BJ (cell line): ENCODE results near the gene ARHGAP5. TPM values are rescaled to one million over a fixed set of nuclear protein-coding genes. Genes with fewer than 3 reads are reported as not detected.

ENCODE experiments used
- CTCF ChIA-PET: fragments of 350-600 bp; formaldehyde crosslinking; extraction: SDS; loops from one replicate; lab custom pipeline; 2021; ENCODE audit warnings: antibody characterized with exemption, inconsistent platforms; lab: Yijun Ruan, JAX
- POLR2A ChIA-PET: fragments of 300-600 bp; sonication (Branson Sonifier 250); formaldehyde crosslinking; extraction: SDS; loops from one replicate; lab custom pipeline; 2021; ENCODE audit warnings: antibody characterized with exemption; lab: Charles Lee
- DNase-seq: peaks from one replicate; pipeline ENCODE4 v3.0.0-alpha.2; 2011; ENCODE audit warnings: low read depth
- H3K27me3 ChIP-seq: 2 replicates; pipeline ENCODE4 v1.6.0; 2011; ENCODE audit warnings: low read length; ENCODE audit not compliant: control insufficient read depth, insufficient read depth
- H3K36me3 ChIP-seq: 2 replicates; pipeline ENCODE4 v1.5.1; 2011; ENCODE audit warnings: low read length; ENCODE audit not compliant: control insufficient read depth, insufficient read depth
- H3K4me3 ChIP-seq: 2 replicates; pipeline ENCODE4 v1.5.1; 2011; ENCODE audit warnings: low read depth, mild to moderate bottlenecking, control low read depth, low read length
- polyA plus RNA-seq: library from polyadenylated mRNA; depleted of rRNA; stranded (reverse); fragments of >200 nt; gene quantifications from 2 replicates; pipeline ENCODE4 v1.2.3, GENCODE V29; 2011
- TF ChIP-seq, protein P1 (sequence below): IDR thresholded peaks from 2 replicates; pipeline ENCODE4 v1.5.1; 2011; ENCODE audit warnings: low read depth, mild to moderate bottlenecking, control low read depth, inconsistent platforms, low read length, moderate library complexity; ENCODE audit not compliant: insufficient read depth

Gene ARHGAP5
- polyA plus RNA-seq, 1 experiment = 17.4 TPM

DNA sequence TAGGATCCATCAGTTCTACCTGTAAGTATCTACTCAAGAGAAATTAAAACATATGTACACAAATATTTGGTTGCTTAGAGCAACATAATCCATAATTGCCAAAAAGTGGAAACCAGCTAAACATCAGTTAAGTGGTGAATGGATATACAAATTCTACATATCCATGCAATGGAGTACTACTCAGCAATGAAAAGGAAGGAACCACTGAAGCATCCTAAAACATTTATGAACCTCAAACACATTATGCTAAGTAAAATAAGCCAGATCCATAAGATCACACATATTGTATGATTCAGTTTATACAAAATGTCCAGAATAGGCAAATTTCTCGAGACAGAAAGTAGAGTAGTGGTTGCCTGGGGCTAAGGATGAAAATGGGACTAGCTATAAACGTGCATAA lies 8.4 kb upstream of the ARHGAP5 start:
- DNase-seq = no peak
- ChIA-PET POLR2A (no interaction called here), CTCF (interaction anchor here (8.5 kb wide), 1 partner anchor 184 kb away, joined by 83 read pairs; no protein-coding TSS in a partner anchor)
- H3K4me3 ChIP-seq = no peak overlapping the region
- H3K36me3 ChIP-seq = no peaks in the 10 kb centered on the region
- TF ChIP-seq, protein P1, sequence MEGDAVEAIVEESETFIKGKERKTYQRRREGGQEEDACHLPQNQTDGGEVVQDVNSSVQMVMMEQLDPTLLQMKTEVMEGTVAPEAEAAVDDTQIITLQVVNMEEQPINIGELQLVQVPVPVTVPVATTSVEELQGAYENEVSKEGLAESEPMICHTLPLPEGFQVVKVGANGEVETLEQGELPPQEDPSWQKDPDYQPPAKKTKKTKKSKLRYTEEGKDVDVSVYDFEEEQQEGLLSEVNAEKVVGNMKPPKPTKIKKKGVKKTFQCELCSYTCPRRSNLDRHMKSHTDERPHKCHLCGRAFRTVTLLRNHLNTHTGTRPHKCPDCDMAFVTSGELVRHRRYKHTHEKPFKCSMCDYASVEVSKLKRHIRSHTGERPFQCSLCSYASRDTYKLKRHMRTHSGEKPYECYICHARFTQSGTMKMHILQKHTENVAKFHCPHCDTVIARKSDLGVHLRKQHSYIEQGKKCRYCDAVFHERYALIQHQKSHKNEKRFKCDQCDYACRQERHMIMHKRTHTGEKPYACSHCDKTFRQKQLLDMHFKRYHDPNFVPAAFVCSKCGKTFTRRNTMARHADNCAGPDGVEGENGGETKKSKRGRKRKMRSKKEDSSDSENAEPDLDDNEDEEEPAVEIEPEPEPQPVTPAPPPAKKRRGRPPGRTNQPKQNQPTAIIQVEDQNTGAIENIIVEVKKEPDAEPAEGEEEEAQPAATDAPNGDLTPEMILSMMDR = no peak
- H3K27me3 ChIP-seq = no peaks in the 10 kb centered on the region

DNA sequence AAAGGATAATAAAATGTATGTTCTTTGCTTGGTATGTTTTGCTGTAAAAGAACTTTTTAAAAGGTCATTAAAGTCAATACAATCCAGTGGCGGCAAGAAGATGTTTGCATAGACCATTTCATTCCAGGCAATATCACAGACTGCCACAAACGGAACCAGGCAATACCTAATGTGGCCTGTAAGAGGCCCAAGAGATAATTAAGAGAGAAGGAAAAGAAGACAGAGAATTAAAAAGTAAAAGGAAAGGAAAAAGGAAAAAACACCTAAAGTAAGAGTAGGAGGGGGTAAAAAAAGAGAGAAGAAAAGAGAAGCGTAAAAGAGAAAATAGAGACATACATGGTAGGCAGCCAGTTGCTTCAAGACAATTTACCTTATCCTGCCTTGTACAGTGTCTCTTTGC lies 6.8 kb upstream of the ARHGAP5 start:
- Histone ChIP-seq H3K4me3 (no peak overlapping the region), H3K36me3 (no peaks in the 10 kb centered on the region), H3K27me3 (no peaks in the 10 kb centered on the region)
- TF ChIP-seq, protein P1 = no peak
- CTCF ChIA-PET = interaction anchor here (0.6 to 8.5 kb wide), 3 partner anchors 101 to 182 kb away, joined by 4 to 83 read pairs (median 4); no protein-coding TSS in a partner anchor
- no peak for DNase-seq
- POLR2A ChIA-PET = no interaction called here

DNA sequence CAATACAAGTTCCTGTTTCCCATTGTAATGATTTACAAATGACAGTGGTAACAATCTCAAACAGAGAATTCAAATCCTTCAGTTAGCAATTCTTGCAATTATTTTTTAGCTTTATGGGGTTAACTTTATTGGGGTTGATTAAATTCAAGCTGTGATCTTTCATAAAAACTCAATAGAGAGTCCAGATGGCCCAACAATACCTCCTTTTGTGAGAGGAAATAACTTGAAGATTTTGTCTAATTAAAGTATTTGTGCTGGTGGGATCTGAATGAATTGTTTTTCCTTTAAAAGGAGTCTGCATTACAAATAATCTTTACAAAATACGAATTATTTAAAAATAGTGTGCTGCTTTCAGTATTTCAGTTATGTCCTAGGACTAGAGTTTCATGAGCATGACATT lies 4.4 kb upstream of the ARHGAP5 start:
- no peak for DNase-seq
- Histone ChIP-seq H3K27me3 (no peaks in the 10 kb centered on the region), H3K36me3 (no peaks in the 10 kb centered on the region), H3K4me3 (no peak overlapping the region)
- ChIA-PET CTCF (interaction anchor here (0.7 to 8.5 kb wide), 15 partner anchors 7 to 591 kb away, joined by 3 to 83 read pairs (median 4); no protein-coding TSS in a partner anchor), POLR2A (no interaction called here)
- TF ChIP-seq, protein P1 = no peak

DNA sequence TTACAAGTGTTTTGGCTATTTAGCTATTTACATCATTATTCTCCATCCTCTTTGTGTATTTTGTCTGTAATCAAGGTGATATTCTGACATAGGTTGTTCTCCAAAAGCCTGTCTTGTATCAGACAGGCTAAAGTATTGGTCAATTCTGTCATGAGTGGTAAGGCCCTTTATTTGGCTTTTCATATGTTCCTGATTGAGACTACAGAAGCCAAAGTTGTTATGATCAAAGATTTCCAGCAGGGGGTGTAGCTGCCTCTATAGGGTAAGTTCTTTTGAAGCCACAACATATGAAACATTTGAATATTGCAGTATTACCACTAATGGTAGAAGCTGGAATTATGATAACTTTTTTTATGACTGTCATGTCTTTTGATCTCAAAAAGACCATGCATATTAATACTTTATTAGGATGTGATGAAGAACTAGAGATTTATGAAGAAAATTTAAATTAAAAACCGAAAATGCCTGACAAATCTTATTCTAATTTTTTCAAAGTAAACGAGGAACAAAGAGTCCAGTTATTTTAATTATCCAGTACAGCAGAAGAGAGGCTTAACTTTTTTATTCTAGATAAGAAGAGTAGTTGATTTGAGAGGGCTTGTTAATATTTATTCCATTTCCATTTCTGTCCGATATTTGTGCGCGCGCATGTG lies 3.4 kb upstream of the ARHGAP5 start:
- POLR2A ChIA-PET = no interaction called here
- DNase-seq = peak; percentile 45
- H3K27me3 ChIP-seq = no peaks in the 10 kb centered on the region
- CTCF ChIA-PET = interaction anchor here (0.6 to 8.5 kb wide), 23 partner anchors 8 to 568 kb away, joined by 3 to 83 read pairs (median 4); no protein-coding TSS in a partner anchor
- no peak overlapping the region for H3K4me3 ChIP-seq
- no peaks in the 10 kb centered on the region for H3K36me3 ChIP-seq
- TF ChIP-seq, protein P1 = peak; percentile 73

DNA sequence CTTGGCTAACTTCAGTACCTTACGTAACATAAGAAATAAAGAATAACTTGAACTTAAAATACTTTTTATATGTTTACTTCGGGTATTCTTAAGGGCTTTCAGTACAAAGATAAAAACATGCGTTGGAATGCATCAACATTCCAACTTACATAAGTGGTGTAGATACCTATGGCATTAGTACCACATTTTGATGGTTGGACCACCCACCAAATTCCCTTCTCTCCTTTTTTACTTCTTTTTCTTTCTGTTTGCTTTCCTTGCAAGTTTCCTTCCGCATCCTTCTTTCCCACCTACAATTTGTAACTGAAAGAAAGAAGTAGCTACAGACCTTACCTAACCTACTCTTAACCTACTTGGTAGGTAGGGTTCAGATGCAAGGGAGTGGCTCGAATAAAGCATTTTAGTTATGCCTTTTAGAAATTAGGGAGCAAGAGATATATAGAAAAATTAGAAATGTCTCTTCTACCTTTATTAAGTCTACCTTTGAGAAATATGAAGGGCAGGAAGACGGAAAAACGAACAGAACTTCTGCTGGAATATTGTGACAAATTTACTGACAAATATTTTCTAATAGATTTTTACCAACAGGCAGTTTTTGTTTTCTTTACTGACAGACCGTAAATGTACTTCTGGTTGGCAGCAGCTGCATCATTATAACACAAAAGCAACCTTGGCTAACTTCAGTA lies 2.1 kb upstream of the ARHGAP5 start:
- TF ChIP-seq, protein P1 = no peak
- no peak for DNase-seq
- ChIA-PET CTCF (interaction anchor here (0.8 to 8.5 kb wide), 2 partner anchors 177 to 906 kb away, joined by 3 to 83 read pairs; no protein-coding TSS in a partner anchor), POLR2A (interaction anchor here (0.7 kb wide), 1 partner anchor 136 kb away, joined by 4 read pairs; no protein-coding TSS in a partner anchor)
- H3K36me3 ChIP-seq = no peaks in the 10 kb centered on the region
- no peaks in the 10 kb centered on the region for H3K27me3 ChIP-seq
- peak overlapping the region; percentile 53 for H3K4me3 ChIP-seq
